Occipital lobe (tissue), 2 donors: ENCODE results near the gene ZC3H12D. TPM values are rescaled to one million over a fixed set of nuclear protein-coding genes. Genes with fewer than 3 reads are reported as not detected.
"Not testable (repeated sequence)": the region's sequence is repeated elsewhere in the genome, so short reads cannot be mapped to it uniquely, and the experiment has no call there.

ENCODE experiments used
- DNase-seq: peaks from one replicate; lab custom pipeline; 2025; lab: John Stamatoyannopoulos, UW
- total RNA-seq: library from RNA; depleted of rRNA; stranded (reverse); fragments of >200 nt; gene quantifications from one replicate; pipeline ENCODE4 v1.2.3, GENCODE V29; 2014

ZC3H12D gene
- 1.1 TPM for total RNA-seq

DNA sequence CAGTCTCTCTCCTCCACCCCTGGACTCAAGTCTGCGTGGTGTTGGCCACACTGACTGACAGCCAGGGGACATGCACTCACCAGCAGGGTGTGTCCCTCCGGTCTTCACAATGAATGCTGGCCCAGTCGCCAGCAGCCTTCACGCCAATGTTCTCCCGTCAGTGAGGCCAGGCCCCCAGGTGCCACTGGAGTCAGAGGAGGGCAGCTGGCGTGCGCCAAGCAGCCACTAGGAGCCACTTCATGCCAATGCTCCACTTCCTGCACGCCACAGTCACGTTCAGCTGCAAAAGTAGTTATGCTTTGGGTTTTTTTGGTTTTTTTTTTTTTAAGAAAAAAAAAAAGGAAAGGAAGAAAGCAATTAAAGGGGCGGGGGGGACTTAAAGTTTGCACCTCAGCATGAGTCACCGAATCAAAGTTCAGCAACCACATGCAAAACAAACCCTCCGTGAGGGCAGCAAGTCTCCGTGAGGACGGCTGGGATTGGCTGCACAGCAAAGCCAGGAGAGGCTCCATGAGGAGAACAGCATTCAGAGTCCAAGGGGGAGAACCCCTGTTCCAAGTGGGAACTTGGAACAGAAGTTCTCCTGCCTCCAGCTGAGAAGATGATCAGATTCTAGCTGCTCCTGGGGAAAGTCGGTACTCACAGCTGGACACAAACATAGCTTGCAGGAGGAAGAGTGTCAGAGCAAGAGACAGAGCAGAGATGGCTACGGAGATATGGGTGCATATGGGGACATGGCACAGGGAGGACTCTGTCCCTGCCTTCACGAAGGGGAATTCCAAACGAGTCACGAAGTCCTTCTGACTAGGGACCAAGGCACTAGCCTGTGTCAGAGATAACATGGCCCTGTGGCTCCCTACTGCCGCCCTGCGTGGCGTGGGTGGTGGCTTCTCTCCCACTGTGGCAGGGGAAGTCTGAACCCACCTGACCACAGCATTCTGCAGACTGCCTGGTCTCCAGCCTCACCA, at the start of gene ZC3H12D:
TSS of gene ZC3H12D (minus strand) at position 282 of the 968 bp plus-strand sequence. CDS start 10,471 bp downstream, outside the sequence.
- no peak for DNase-seq

DNA sequence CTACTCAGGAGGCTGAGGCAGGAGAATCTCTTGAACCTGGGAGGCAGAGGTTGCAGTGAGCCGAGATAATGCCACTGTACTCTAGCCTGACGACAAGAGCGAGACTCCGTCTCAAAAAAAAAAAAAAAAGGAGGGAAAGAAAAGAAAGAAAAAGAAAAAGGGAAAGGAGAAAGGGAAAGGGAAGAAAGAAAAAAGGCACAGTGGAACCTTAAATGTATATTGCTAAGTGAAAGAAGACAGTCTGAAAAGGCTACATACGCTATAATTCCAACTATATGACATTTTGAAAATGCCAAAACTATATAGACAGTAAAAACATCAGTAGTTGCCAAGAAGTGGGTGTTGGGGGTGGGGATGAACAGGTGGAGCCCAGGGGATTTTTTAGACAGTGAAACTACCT, 44.8 kb upstream of the ZC3H12D start:
- DNase-seq = no peak

DNA sequence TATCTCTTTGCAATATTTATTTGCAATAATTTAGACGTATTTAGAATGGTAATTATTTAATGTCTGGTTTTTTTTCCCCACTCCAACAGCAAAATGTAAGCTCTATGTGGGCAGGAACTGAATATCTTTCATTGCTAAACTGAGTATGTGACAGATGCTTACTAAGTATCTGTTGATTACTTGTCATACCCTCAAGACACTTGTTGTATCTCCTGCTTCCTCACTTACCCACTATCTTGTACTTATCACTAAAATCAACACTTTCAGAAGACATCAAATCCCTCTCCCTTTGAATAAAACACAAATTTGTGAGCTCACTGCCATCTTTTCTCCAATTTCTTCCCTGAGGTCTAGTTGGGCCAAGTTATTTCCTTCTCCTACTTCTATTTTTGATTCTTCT, 30.7 kb upstream of the ZC3H12D start:
- DNase-seq = no peak

DNA sequence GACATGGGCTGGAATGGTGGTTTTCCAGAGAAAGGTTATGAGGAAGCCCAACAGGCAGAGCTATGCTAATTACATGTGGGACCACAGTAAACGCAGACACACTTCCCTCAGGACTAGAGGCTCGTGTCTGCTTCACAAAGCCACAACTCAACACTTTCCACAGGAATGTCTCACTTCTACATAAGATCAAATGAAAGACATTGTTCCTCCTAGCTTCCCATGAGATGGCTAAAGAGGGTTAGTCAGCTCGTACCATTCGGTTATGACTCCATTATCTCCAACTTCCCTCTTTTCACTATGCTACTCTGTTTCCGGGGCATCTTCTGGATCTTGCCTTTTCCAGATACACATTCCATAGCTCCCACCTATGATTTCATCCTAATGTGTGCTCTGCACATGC, 29.1 kb upstream of the ZC3H12D start:
- DNase-seq = no peak

DNA sequence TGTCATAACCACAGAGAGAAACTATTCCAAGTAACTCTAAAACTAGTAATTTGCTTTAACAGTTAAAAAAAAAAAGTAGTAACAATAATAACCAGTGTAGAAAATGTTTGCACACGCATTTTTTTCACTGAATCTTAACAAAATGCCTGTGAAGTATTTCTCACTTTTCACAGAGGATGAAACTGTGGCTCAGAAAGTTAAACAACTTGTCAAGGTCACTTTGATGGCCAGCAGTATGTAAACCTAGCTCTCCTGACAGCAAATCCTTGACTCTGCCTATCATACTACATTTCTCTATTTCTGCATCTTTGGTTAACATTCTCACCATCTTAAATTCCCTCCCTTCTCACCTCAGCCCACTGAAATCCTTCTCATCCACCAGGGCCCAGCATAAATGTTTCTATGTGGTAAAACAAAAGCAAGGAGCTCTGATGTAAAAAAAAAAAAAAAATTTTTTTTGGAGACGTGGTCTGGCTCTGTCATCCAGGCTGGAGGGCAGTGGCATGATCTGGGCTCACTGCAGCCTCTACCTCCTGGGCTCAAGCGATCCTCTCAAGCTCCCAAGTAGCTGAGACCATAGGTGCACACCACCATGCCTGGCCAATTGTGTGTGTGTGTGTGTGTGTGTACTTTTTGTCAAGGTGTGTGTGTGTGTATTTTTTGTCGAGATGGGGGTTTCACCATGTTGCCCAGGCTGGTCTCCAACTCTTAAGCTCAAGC, 26.1 kb upstream of the ZC3H12D start:
- DNase-seq = no peak

DNA sequence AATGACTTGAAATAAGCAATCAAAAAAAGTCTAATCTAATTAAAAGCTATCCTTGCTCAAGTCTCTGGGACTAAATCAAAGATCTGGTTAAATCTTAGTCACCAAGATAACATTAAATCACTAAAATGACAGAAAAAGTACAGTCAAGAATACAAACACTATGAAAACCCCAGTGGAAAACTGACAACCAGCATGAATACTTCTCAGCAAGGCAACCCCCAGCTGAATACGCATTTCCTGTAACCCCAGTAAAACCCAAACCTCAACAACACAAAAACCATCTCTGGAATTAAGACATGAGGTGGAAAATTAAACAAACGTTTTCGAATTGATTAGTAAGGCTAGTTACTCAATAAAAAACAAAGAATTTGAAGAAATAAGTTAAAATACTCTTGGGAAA, 23.7 kb upstream of the ZC3H12D start:
- no peak for DNase-seq

DNA sequence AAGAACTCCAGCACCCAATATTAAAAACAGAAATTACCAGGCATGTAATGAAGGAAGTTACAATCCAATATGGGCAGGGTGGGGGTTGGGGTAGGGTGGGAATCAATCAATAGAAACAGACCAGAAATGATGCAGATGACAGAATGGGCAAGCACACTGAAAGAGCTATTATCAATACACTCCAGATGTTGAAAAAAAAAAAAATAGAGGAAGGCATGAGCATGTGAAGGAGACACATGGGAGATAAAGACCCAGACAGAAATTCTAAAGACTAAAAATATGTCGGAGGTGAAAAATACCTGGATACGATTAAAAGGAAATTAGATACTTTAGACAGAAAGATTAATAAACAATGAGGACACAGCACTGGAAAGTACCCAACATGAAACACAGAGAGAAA, 19.1 kb upstream of the ZC3H12D start:
- DNase-seq = no peak

DNA sequence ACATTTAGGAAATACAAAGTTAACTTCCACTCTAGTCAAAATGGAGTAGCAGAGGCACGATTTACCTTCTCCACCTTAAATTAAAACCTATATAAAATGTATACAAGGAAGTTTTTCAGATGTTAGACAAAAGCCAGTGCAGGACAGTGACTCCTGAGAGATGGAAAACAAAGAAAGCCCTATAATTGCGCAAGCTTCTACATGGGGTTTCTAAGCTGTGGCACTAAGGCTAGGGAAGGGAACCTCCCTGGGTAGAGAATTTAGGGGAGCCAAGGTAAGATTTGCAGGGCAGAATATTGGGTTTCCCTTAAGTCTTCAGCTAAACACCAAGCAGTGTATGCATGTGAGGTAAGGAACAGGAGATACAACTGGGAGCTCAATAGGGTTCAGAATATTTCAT, 18.5 kb upstream of the ZC3H12D start:
- no peak for DNase-seq

DNA sequence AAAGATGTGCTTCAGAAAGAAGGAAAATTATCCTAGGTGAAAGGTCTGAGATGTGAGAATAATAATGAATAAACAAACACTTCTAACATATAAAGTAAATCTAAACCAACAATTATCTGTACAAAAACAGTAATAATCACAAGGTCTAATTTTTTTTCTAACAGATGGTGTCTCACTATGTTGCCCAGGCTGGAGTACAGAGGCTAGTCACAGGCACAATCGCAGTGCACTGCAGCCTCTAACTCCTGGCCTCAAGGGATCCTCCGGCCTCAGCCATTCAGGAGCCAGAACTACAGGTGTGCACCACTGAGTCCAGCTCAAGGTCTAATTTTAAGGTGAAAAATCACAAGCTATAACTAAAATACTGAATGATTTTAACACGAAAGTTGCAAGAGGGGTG, 17.0 kb upstream of the ZC3H12D start:
- no peak for DNase-seq

DNA sequence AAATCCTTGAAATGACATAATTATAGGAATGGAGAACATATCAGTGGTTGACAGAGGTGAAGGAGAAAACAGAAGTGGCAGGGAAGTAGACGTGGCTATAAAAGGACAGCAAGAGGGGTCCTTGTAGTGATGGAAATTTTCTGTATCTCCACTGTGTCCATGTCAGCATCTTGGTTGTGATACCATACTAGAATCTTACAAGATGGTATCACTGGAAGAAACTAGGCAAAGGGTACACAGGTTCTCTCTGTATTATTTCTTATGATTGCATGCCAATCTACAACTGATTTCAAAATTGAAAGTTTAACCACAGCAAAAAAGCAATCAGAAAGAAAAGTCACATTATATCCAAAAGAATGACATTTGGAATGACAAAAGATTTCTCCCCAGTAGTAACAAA, 16.4 kb upstream of the ZC3H12D start:
- DNase-seq = no peak

DNA sequence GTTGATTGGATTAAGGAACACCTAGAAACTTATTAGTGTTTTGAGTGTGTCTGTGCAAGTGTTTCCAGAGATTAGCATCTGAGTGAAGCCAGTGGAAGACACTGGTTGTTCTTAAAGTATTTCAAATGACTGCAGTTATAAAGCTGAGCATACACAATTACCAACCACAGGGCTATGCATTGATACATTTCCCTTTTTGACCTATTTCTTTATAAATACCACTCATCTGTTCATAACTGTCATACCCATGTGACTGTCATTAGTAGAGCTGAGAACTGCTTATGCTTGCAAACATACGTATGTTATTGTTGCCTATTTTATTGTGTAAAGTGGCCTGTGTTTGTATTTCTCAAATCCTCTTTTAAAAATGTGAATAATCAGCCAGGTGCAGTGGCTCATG, 15.3 kb upstream of the ZC3H12D start:
- DNase-seq = no peak

DNA sequence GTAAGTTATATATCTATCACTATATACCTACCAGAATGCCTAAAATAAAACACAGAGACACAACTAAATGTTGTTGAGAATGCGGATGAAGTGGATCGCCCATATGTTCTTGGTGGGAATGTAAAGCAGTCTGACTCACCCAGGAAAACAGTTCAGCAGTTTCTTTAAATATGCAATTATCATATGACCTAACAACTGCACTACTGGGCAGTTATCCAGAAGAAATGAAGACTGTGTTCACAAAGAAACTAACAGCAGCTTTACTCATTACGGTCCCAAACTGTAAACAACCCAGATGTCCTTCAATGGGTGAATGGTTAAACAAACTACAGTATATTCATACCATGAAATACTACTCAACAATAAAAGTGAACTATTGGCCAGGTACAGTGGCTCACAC, 14.3 kb upstream of the ZC3H12D start:
- DNase-seq = no peak

DNA sequence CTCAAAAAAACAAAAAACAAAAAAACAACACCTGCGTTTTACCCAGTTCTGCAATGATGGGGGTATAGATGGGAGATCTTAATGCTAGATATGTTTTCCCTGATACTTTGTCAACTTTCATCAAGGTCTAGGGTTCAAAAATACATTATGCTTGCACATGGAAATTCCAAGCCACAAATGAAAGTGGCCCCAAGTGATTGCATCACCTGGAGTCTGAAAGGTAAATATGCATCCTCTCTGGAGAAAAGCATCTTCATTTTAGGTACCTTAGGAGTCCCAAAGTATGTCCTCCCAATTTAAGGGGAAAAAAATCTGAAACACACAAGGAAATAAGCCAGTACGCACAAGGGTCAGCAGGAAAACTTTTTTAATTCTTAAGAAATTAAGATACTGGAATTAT, 12.6 kb upstream of the ZC3H12D start:
- no peak for DNase-seq

DNA sequence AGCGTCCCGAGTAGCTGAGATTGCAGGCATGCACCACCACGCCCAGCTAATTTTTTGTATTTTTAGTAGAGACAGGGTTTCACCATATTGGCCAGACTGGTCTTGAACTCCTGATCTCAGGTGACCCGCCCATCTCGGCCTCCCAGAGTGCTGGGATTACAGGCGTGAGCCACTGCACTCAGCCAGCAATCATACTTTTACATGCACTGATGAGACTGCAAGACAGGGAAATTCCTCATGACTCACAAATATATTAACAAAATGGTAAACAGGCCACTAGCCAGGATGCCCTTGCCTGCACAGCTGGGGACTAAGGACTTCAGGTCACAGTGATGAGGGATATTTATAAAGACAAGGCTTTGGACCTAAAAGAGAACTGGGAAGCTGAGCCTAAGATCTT, 11.8 kb upstream of the ZC3H12D start:
- not testable (repeated sequence) for DNase-seq

DNA sequence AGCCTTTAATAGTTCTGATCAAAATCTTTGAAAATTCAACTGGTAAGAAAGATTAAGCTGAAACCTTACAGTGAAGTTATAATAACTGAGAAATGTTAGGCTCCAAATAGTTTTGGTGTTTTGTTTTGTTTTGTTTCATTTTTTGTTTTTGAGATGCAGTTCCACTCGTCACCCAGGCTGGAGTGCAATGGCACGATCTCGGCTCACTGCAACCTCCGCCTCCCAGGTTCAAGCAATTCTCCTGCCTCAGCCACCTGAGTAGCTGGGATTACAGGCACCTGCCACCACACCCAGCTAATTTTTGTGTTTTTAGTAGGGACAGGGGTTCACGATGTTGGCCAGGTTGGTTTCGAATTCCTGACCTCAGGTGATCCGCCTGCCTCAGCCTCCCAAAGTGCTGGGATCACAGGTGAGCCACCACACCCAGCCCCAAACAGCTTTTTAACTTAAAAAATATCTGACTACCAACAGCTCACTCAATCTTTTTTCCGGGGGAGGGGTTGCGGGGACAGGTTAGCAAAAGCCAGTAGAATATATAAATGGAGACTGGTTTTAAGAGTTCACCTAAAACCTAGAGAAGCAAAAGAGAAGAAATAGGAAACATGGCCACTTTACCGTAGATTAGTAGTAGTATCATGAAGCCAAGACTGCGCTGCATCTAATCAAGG, 10.7 kb upstream of the ZC3H12D start:
- not testable (repeated sequence) for DNase-seq

DNA sequence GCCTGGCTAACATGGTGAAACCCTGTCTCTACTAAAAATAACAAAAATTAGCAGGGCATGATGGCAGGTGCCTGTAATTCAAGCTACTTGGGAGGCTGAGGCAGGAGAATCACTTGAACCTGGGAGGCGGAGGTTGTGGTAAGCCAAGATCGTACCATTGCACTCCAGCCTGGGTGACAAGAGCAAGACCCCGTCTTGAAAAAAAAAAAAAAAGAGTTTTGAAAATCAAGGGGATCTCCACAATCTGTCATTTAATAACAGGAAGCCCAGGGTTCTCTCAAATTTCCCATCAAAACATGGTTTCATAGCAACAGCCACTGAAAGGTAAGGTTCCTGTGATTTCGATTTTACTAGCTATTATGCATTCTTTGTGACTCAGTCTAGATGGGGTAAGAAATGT, 10.0 kb upstream of the ZC3H12D start:
- not testable (repeated sequence) for DNase-seq

DNA sequence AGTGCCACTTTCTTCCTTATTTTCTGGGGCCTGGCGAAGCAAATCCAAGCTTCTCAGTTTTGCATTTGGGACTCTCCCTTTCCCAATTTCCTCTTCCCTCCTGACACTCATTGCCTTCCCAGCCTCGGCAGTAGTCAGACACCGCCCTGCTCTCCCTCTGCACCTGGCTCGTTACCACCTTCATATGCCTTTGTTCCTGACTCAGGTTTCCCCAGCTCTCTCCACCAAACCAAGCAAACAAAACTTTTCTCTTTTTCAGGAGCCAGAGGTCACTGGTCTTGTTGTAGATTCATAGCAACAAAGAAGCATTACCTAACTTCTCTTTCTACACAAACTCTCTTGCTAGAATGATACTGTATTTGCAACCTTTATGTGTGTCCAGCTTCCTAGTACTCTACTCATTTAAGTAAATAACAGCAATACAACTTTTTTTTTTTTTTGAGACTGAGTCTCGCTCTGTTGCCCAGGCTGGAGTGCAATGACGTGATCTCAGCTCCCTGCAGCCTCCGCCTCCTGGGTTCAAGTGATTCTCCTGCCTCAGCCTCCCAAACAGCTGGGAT, 9.0 kb upstream of the ZC3H12D start:
- DNase-seq = no peak

DNA sequence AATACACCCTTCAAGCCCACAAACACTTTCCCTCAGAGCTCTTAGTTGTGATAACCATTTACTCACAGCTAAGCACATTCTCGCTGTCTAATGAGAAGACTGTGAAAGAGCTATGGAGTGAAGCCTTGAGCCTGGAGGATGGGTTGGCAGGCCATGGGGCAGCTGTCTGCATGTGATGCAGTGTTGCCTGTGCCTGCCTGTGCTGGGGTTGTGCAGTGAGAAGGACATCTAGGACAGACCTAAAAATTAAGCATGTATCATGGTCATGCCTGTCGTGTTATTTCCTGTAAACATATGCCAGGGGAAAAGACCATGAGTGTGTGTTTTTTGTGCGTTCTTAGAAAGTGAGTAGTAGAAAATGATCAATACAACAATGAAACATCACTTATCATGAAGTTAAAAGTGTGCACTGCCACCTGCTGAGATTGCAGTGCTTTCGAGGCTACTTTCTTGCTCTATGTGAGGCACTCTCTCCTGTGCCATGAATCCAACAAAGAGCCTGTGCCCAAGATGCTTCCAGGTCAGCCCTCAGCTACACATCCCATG, 8.1 kb upstream of the ZC3H12D start:
- DNase-seq = no peak

DNA sequence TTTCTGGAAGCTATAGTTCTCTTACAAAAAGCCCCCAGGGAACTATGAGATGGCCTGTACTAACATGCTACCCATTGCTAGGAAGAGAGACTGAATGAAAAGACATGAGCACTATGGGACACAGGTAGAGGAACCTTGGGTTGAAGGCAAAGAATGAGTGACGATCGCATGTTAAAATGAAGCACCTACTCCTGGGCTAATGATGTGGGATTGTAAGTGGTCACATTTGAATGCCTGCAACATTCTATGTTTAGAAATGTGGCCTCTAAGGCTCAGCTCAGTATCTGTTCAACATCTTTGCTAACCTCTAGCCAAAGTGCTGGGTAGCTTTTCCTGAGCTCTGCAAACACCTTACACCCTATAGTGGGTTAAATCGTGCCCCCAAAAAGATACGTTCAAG, 5.2 kb upstream of the ZC3H12D start:
- DNase-seq = no peak

DNA sequence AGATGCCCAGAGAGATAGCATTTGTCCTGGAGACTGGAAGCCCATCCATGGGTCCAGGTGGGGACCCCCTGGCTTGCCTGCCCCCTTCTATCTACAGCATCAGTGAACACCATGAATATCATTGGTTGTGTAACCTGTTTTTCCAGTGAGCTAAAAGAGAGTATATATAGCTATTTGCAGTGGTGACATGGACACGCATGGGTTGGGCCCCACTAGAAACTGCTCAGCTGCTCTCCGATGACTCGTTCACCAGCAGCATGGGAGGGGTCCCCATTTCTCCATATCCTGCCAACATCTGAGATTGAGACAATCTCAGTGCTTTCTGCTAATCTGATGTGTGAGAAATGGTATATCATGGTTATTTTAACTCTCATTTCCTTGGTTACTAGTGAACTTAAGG, 4.0 kb upstream of the ZC3H12D start:
- no peak for DNase-seq

DNA sequence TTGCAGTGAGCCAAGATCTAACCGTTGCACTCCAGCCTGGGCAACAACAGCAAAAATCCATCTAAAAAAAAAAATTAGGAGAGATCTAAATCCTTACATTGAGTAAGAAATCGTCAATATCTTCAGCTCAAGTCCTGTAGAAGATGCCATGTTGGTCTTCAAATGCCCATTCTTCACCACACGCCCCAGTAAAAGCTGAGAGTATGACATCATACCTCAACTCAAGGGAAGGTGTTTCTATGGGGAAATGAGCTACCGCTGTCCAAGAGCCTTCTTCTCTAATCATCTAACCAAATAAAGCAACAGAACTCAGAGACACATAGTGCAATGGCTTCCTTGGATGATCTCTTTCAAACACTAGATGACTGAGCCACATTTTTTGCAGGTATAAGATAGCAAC, 2.5 kb upstream of the ZC3H12D start:
- DNase-seq = no peak
